Hepatocyte (in vitro differentiated cells): ENCODE data around the gene MAG. TPM values are rescaled to one million over a fixed set of nuclear protein-coding genes. Genes with fewer than 3 reads are reported as not detected.

ENCODE experiments used
- DNase-seq: peaks from one replicate; pipeline ENCODE4 v3.0.0-alpha.2; 2016; ENCODE audit warnings: low spot score
- H2AFZ ChIP-seq: fragments of 200-600 bp; sonication (generic); 2 replicates; pipeline ENCODE4 v1.6.0; 2016; ENCODE audit warnings: antibody characterized with exemption, mild to moderate bottlenecking
- H3K27ac ChIP-seq: fragments of 200-600 bp; sonication (generic); 2 replicates; pipeline ENCODE4 v1.5.1; 2016; ENCODE audit warnings: mild to moderate bottlenecking
- H3K27me3 ChIP-seq: fragments of 200-600 bp; sonication (generic); 2 replicates; pipeline ENCODE4 v1.6.1; 2016
- H3K36me3 ChIP-seq: fragments of 200-600 bp; sonication (generic); replicated peaks from 2 replicates; pipeline ENCODE4 v1.5.1; 2016; ENCODE audit warnings: low read depth; ENCODE audit not compliant: insufficient read depth
- H3K4me1 ChIP-seq: fragments of 200-600 bp; sonication (generic); 2 replicates; pipeline ENCODE4 v1.5.1; 2016; ENCODE audit warnings: mild to moderate bottlenecking, moderate library complexity; ENCODE audit not compliant: insufficient read depth
- H3K4me2 ChIP-seq: fragments of 200-600 bp; sonication (generic); 2 replicates; pipeline ENCODE4 v1.6.0; 2016
- H3K4me3 ChIP-seq: fragments of 200-600 bp; sonication (generic); 2 replicates; pipeline ENCODE4 v1.5.1; 2016; ENCODE audit warnings: mild to moderate bottlenecking
- H3K79me2 ChIP-seq: fragments of 200-600 bp; sonication (generic); 2 replicates; pipeline ENCODE4 v1.6.0; 2017; ENCODE audit warnings: mild to moderate bottlenecking
- H3K9me2 ChIP-seq: fragments of 200-600 bp; sonication (generic); replicated peaks from 2 replicates; pipeline ENCODE4 v1.6.0; 2017; ENCODE audit warnings: mild to moderate bottlenecking; ENCODE audit not compliant: insufficient read depth
- H3K9me3 ChIP-seq: fragments of 200-600 bp; sonication (generic); 2 replicates; pipeline ENCODE4 v1.5.1; 2016; ENCODE audit warnings: low read depth, mild to moderate bottlenecking
- H4K20me1 ChIP-seq: fragments of 200-600 bp; sonication (generic); 2 replicates; pipeline ENCODE4 v1.6.0; 2016; ENCODE audit warnings: mild to moderate bottlenecking; ENCODE audit not compliant: insufficient read depth, poor library complexity, severe bottlenecking
- EZH2 ChIP-seq: fragments of 200-600 bp; sonication (generic); IDR thresholded peaks from 2 replicates; pipeline ENCODE4 v1.6.1; 2016; ENCODE audit warnings: antibody characterized with exemption, mild to moderate bottlenecking, borderline replicate concordance
- EZH2phosphoT487 ChIP-seq: fragments of 200-600 bp; sonication (generic); IDR thresholded peaks from one replicate; pipeline ENCODE4 v1.6.1; 2018; ENCODE audit warnings: antibody characterized with exemption, mild to moderate bottlenecking, low read depth, moderate library complexity; ENCODE audit not compliant: unreplicated experiment, severe bottlenecking
- WGBS: methylation state at CpG from one replicate; pipeline ENCODE4 v1.1.6; 2016; ENCODE audit warnings: low lambda C conversion rate; ENCODE audit errors: missing lambda C conversion rate; 5-methylcytosine and 5-hydroxymethylcytosine counted together
- polyA plus RNA-seq: library from polyadenylated mRNA; unstranded; fragments of >200 nt; fragmentation: Nextera tagmentation; extraction: Ambion mirVana; gene quantifications from 2 replicates; pipeline ENCODE4 v1.2.1, GENCODE V29; 2016
- total RNA-seq: library from RNA; depleted of rRNA; stranded (reverse); fragments of >200 nt; gene quantifications from 2 replicates; pipeline ENCODE4 v1.2.3, GENCODE V29; 2014
- TF ChIP-seq, protein P1 (sequence below): fragments of 200-600 bp; sonication (generic); IDR thresholded peaks from 2 replicates; pipeline ENCODE4 v1.5.1; 2016; ENCODE audit warnings: antibody characterized with exemption, mild to moderate bottlenecking; ENCODE audit not compliant: poor library complexity

The MAG gene
- total and polyA plus RNA-seq, 2 experiments from 2014 or later: 0.47 TPM; not detected in 1

DNA sequence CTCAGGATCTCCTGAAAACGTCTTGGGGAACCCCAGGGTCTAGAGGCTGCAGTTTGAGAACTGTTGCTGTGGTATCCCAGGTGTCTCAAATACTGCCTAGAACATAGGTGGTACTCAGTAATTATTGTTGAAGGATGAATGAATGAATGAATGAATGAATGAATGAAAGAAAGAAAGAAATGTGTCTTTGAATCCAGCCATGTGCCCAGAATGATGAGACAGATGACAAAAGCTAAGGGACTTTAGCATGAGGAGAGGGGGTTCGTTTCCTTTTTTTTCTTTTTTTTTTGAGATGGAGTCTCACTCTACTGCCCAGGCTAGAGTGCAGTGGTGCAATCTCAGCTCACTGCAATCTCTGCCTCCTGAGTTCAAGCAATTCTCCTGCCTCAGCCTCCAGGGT, 35.4 kb upstream of the MAG start:
- Histone ChIP-seq H4K20me1 (no peaks in the 10 kb centered on the region), H3K79me2 (peaks cover 29% of the 10 kb centered on the region), H3K27ac (no peak overlapping the region), H3K4me1 (no peaks in the 10 kb centered on the region), H3K9me2 (no peaks in the 10 kb centered on the region), H3K4me3 (no peak overlapping the region), H3K9me3 (no peaks in the 10 kb centered on the region), H3K4me2 (no peak overlapping the region), H3K27me3 (no peaks in the 10 kb centered on the region), H3K36me3 (no peaks in the 10 kb centered on the region), H2AFZ (no peak overlapping the region)
- TF ChIP-seq EZH2phosphoT487 (no peak), EZH2 (no peak)
- TF ChIP-seq, protein P1, sequence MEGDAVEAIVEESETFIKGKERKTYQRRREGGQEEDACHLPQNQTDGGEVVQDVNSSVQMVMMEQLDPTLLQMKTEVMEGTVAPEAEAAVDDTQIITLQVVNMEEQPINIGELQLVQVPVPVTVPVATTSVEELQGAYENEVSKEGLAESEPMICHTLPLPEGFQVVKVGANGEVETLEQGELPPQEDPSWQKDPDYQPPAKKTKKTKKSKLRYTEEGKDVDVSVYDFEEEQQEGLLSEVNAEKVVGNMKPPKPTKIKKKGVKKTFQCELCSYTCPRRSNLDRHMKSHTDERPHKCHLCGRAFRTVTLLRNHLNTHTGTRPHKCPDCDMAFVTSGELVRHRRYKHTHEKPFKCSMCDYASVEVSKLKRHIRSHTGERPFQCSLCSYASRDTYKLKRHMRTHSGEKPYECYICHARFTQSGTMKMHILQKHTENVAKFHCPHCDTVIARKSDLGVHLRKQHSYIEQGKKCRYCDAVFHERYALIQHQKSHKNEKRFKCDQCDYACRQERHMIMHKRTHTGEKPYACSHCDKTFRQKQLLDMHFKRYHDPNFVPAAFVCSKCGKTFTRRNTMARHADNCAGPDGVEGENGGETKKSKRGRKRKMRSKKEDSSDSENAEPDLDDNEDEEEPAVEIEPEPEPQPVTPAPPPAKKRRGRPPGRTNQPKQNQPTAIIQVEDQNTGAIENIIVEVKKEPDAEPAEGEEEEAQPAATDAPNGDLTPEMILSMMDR: no peak
- no peak for DNase-seq
- whole genome bisulfite sequencing: 81% methylated on average over 2 of the region's 2 CpGs

DNA sequence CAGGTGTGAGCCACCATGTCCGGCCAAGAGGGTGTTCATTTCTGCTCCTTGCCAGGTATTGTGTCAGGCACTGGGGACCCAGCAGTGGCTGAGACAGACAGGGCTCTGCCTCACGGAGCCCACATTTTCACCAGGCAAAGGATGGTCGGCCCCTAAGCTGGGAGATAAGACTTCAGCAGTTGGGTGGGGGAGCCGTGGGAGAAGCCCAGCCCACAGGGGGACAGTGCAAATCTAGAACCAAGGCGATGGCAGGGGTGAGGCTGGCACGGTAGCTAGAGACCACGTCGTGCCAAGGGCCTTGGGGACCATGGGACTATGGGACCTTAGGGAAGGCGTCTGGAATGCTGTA, 34.9 kb upstream of the MAG start:
- Histone ChIP-seq H3K27me3 (no peaks in the 10 kb centered on the region), H3K4me3 (no peak overlapping the region), H2AFZ (no peak overlapping the region), H3K4me1 (no peaks in the 10 kb centered on the region), H3K79me2 (peaks cover 28% of the 10 kb centered on the region), H3K36me3 (no peaks in the 10 kb centered on the region), H3K9me3 (no peaks in the 10 kb centered on the region), H3K4me2 (no peak overlapping the region), H3K27ac (no peak overlapping the region), H3K9me2 (no peaks in the 10 kb centered on the region), H4K20me1 (no peaks in the 10 kb centered on the region)
- WGBS: 88% methylated on average over 9 of the region's 9 CpGs
- TF ChIP-seq, protein P1: no peak
- TF ChIP-seq EZH2 (no peak), EZH2phosphoT487 (no peak)
- DNase-seq: no peak

DNA sequence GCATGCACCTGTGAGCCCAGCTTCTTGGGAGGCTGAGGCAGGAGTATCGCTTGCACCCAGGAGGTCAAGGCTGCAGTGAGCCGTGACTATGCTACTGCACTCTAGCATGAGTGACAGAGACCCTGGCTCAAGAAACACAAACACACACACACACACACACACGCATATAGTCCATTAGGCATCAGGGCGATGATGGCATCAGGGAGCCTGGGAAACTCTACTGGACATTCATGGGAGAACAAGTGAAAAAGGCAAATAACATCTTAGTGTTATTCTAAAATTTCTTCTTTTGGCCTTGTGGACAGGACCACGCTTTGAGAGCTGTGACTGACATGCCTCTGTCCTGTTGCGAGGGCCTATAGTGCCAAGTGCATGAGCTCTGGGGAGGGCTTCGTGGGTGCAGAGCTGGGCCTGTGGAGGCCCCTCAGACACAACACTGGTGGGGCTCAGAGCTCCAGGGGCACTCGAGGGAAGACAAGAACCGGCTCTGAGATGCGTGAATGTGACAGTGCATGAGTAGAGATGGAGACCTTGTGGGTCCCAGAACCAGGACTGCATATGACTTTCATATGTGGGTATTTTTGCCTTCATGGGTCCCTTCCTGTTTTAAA, 31.2 kb upstream of the MAG start:
- no peaks in the 10 kb centered on the region for H4K20me1 ChIP-seq
- H3K9me3 ChIP-seq: no peaks in the 10 kb centered on the region
- H3K4me1 ChIP-seq: peaks cover 7% of the 10 kb centered on the region
- H2AFZ ChIP-seq: no peak overlapping the region
- WGBS: 89% methylated on average over 10 of the region's 10 CpGs
- H3K27me3 ChIP-seq: no peaks in the 10 kb centered on the region
- no peak overlapping the region for H3K27ac ChIP-seq
- TF ChIP-seq EZH2 (no peak), EZH2phosphoT487 (no peak)
- TF ChIP-seq, protein P1: no peak
- no peak for DNase-seq
- H3K36me3 ChIP-seq: no peaks in the 10 kb centered on the region
- H3K4me3 ChIP-seq: no peak overlapping the region
- no peaks in the 10 kb centered on the region for H3K9me2 ChIP-seq
- H3K79me2 ChIP-seq: peaks cover 10% of the 10 kb centered on the region
- H3K4me2 ChIP-seq: no peak overlapping the region
